HEK293T (cell line): ENCODE results near the gene GALNT12.

Experiments used
- BHLHE40 ChIP-seq: fragments of 450-650 bp; IDR thresholded peaks from 2 replicates; pipeline ENCODE4 v1.6.1; 2016; ENCODE audit warnings: mild to moderate bottlenecking, moderate library complexity, borderline replicate concordance
- FOXA1 ChIP-seq: fragments of 450-650 bp; IDR thresholded peaks from 2 replicates; pipeline ENCODE4 v1.6.1; 2016; ENCODE audit warnings: mild to moderate bottlenecking
- FOXK2 ChIP-seq: fragments of 450-650 bp; IDR thresholded peaks from 2 replicates; pipeline ENCODE4 v1.6.1; 2016; ENCODE audit warnings: mild to moderate bottlenecking
- FOXM1 ChIP-seq: fragments of 450-650 bp; IDR thresholded peaks from 2 replicates; pipeline ENCODE4 v1.6.1; 2017; ENCODE audit warnings: mild to moderate bottlenecking, borderline replicate concordance
- HDGF ChIP-seq: fragments of 450-650 bp; IDR thresholded peaks from 2 replicates; pipeline ENCODE4 v1.6.1; 2017; ENCODE audit warnings: antibody characterized with exemption, borderline replicate concordance
- L3MBTL2 ChIP-seq: fragments of 450-650 bp; conservative IDR thresholded peaks from 2 replicates; pipeline ENCODE4 v1.6.1; 2016; ENCODE audit warnings: mild to moderate bottlenecking
- NFRKB ChIP-seq: fragments of 450-650 bp; IDR thresholded peaks from 2 replicates; pipeline ENCODE4 v1.6.1; 2016; ENCODE audit warnings: mild to moderate bottlenecking, moderate library complexity
- SP1 ChIP-seq: fragments of 450-650 bp; IDR thresholded peaks from 2 replicates; pipeline ENCODE4 v1.6.1; 2017
- SUZ12 ChIP-seq: fragments of 450-650 bp; IDR thresholded peaks from 2 replicates; pipeline ENCODE4 v1.6.1; 2016; ENCODE audit warnings: mild to moderate bottlenecking
- TF ChIP-seq, protein P1 (sequence below): fragments of 450-650 bp; IDR thresholded peaks from 2 replicates; pipeline ENCODE4 v1.6.1; 2016

DNA sequence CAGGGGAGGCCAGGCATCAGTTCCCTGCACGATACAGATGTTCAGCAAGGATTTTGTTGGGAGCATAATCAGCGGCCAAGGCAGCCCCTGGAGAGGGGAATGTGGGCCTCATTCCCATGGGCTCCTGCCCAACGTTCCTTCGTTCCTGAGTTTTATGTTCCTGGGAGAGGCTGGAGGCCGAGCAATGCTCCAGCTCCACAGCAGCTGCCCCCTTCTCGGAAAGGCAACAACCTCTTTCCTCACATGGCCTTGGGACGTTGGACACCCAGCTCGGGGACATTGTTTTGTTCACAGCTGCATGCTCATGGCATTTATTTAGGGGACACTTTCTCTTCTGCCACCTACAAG is 72.5 kb downstream of the GALNT12 start:
- TF ChIP-seq BHLHE40 (no peak), FOXK2 (no peak), HDGF (no peak), FOXM1 (no peak), SP1 (no peak), NFRKB (no peak), L3MBTL2 (no peak), SUZ12 (no peak), FOXA1 (no peak)
- TF ChIP-seq, protein P1, sequence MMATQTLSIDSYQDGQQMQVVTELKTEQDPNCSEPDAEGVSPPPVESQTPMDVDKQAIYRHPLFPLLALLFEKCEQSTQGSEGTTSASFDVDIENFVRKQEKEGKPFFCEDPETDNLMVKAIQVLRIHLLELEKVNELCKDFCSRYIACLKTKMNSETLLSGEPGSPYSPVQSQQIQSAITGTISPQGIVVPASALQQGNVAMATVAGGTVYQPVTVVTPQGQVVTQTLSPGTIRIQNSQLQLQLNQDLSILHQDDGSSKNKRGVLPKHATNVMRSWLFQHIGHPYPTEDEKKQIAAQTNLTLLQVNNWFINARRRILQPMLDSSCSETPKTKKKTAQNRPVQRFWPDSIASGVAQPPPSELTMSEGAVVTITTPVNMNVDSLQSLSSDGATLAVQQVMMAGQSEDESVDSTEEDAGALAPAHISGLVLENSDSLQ: no peak
